ENCODE results near the gene NWD2.
"Not testable (repeated sequence)": the region's sequence is repeated elsewhere in the genome, so short reads cannot be mapped to it uniquely, and the experiment has no call there.

NWD2 gene

DNA sequence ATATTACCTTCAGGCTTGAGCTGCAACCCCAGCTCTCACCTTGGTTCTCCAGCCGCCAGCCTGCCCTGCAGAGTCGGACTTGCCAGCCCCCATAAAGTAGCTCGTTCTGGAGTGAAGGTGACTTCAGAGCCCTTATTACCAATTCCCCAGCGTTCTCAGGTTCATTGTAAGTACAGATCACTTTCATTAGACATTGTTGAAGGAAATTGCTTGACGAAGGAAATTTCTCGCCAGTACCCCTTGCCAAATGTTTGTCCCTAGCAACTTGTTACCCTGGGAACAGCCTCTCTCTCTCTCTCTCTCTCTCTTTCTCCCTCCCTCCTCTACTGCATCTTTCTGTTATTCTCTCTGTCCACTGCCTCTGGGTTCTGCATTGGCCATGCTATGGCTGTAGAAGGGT, 153.0 kb downstream of the NWD2 start:
- no peak for DNase-seq (ENCODE audit: low read depth)

DNA sequence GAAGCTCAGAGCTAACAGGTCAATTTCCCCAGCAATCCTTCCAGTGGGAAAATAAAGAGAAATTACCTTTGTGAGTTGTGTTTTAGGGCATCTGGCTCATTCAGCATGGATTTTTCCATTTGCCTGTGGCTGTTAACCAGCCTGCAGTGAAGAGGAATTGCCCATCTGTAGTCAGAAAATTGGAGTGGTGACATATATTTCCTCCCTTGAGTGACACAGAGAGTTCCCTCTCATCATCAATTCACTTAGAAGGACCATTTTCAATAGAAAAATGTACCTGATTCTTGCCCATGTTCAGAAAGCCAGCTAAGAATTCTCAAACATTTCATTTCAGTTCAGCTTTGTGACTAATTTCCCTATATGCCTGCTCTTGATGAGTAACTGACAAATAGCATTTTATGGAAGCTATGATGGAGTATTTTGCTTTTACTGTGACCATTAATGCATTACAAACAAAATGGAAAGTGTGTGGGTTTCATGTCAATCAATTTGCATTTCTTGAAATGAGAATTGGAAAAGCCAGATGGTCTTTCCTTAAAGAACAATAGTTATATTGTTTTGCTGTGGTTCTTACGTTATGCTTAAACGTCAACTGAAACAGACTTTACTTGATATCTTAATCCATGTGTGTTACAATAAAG, 155.8 kb downstream of the NWD2 start:
- DNase-seq (ENCODE audit: low read depth) = no peak

DNA sequence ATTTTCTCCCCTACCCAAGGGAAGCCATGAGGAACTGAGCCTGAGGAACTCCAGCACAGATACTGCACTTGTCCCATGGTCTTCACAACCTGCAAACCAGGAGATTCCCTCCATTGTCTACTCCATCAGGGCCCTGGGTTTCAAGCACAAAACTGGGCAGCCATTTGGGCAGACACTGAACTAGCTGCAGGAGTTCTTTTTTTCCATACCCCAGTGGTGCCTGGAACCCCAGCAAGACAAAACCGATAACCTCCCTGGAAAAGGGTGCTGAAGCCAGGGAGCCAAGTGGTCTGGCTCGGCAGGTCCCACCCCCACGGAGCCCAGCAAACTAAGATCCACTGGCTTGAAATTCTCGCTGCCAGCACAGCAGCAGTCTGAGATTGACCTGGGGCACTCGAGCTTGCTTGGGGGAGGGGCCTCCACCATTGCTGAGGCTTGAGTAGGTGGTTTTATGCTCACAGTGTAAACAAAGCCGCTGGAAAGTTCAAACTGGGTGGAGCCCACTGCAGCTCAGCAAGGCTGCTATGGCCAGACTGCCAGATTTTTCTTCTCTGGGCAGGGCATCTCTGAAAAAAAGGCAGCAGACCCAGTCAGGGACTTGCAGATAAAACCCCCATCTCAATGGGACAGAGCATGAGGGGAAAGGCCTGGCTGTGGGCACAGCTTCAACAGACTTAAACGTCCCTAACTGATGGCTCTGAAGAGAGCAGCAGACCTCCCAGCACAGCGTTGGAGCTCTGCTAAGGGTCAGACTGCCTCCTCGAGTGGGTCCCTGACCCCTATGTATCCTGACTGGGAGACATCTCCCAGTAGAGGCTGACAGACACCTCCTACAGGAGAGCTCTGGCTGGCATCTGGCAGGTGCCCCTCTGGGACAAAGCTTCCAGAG, 163.6 kb downstream of the NWD2 start:
- not testable (repeated sequence) for DNase-seq (ENCODE audit: low read depth)

DNA sequence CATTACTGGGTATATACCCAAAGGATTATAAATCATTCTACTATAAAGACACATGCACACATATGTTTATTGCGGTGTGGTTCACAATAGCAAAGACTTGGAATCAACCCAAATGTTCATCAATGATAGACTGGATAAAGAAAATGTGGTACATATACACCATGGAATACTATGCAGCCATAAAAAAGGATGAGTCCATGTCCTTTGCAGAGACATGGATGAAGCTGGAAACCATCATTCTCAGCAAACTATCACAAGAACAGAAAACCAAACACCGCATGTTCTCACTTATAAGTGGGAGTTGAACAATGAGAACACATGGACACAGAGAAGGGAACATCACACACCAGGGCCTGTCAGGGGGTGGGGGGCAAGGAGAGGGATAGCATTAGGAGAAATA, 169.1 kb downstream of the NWD2 start:
- DNase-seq (ENCODE audit: low read depth) = not testable (repeated sequence)

DNA sequence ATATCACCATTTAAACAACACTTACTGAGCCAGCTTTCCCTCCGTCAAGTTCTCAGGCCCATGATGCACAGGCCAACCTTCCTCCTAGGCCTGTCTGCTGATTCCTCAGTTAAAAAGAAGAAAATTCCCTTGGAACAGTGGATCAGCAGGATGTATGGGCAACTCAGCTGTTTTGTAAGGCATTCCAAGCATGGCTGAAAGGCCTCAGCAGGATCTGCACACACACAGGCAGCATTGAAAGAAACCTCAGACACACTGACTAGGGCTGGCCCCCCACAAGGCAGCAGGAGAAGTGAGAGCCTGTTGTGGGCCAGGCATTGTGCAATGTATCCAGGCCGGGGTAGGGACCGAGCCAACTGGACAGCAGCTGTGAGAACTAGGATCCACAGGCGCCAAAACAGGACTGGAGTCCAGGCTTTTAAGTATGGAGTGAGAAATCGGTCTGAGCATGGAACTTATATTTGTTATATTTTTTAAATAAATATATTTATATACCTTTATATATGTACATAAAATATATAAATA, 171.4 kb downstream of the NWD2 start:
- DNase-seq (ENCODE audit: low read depth) = no peak

DNA sequence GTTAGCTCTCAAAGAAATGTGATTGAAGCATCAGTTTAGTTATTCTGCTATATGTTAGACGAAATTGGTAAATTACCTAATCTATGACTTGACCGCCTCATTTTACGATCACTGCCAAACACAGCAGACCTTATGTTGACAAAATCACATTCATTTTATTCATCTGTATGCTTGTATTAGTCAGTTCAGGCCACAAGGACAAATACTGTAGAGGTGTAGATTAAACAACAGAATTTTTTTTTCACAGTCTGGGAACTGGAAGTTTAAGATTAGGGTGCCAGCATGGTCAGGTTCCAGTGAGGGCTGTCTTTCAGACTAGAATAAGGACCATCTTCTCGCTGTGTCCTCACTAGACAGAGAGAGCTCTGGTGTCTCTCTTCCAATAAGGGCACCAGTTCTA, 177.1 kb downstream of the NWD2 start:
- no peak for DNase-seq (ENCODE audit: low read depth)

DNA sequence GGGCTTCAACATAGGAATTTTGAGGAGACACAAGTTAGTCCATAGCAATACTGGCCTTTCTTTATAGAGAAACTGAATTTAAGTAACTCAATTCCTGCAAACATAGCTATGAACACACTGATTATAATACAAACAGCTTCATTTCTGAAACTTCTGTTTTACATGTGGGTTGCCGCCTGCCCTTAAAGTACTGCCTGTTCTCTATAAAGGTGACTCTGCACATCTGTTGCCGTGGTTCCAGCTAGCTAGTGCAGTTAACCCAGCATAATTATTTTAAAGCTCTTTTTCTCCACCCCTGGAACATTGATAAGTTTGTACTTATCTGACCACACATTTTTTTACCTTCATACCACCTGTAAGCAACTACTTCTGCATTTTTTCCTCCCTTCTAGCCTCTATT, 177.6 kb downstream of the NWD2 start:
- DNase-seq (ENCODE audit: low read depth) = no peak

DNA sequence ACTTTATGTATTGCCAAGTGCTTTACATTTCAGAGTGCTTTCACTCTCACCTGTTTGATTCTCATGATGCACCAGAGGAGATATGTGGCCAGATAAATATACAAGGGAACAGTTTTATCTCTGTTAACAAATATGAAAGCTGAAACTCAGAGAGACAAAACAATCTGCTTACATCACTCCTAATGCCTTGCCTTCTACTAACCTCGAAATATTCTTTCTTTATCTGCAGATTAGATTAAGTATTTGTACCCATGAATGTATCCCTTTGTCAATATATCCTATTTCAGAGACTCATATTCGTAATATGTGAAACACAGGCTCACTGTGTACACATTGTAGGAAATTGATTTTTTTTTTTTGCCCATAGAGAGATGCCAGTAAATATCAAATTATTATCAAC, 178.1 kb downstream of the NWD2 start:
- DNase-seq (ENCODE audit: low read depth) = no peak

DNA sequence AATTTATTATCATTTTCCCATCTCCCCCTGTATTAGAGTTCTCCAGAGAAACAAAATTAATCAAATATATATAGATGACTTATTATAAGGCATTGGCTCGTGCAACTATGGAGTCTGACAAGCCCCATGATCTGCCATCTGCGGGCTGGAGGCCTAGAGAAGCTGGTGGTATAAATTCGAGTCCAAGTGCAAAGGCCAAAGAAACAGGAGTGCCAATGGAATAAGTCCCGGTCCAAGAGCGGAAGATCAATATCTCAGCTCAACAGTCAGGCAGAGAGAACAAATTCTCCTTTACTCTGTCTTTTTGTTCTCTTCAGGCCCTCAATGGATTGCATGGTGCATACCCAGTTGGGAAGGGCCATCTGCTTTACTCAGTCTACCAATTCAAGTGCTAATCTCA, 178.8 kb downstream of the NWD2 start:
- no peak for DNase-seq (ENCODE audit: low read depth)

DNA sequence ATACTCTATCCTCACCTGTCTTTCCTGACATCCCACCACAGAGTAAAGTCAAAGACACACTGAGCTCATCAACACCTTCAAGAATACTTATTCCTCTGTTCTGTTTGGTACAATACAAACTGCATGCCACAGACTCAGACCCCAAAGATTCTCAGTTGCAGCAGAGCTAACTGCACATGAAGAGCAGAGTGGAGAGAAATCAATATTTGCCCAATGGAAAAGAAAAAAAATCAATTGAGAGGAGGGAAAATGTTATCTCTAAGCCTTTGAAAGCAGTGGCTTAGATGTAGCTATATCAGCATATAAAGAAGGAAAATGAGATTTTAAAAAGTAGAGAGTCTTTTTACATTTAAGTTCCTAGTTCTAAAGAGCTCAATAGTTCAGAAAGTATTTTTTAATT, 180.2 kb downstream of the NWD2 start:
- no peak for DNase-seq (ENCODE audit: low read depth)

DNA sequence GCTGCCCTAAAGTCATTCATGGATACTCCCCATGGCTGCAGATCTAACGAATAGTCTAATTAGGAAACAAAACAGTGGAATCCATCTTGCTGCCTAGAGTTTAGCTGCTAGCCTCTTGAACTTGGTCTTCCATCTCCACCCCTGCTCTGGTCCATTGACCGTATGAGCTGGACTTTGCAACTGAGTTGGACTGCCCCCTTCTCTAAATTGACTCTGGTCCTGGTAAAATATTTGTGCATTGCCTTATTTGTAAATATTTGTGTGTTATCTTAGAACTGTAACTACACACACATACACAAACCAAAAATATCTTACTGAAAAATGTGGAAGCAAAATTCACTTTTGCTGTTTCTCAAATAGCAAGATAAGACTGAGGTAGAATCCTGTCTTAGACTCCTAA, 181.3 kb downstream of the NWD2 start:
- no peak for DNase-seq (ENCODE audit: low read depth)

DNA sequence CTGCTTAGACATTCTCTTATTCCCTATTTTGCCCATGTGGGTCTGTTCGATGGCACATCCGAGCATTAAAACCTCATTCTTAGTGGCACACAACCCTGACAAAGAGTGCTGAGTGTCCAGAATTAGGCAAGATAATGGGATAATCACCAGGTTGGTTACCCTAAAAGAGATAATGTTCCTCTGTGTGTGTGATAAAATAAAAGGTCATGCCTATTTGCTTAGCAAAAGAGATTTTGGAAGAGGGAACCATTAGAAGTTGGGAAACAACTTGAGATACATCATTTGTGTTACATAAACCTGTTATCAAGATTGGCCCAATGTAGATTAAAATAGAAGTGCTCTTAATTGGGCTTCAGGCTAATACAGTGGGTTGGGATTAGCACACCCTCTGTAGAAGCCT, 182.7 kb downstream of the NWD2 start:
- no peak for DNase-seq (ENCODE audit: low read depth)

DNA sequence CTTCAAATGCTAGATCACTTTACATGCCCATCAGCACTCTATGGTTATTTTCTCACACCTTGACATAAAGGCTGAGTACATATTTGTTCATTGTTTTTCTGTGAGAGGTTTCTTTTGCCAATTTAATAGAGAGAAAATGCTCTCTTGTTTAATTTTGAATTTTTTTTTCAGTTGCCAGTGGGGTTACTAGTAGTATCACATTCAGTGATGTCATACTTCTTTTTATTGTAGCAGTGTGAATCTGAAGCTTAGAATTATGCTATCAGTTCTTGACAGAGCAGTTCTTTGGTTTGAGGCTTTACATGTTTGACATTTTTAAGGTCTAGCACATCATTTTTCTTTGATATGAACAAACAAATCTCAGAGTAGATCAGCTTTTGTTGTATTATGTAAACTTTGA, 185.4 kb downstream of the NWD2 start:
- DNase-seq (ENCODE audit: low read depth) = no peak

DNA sequence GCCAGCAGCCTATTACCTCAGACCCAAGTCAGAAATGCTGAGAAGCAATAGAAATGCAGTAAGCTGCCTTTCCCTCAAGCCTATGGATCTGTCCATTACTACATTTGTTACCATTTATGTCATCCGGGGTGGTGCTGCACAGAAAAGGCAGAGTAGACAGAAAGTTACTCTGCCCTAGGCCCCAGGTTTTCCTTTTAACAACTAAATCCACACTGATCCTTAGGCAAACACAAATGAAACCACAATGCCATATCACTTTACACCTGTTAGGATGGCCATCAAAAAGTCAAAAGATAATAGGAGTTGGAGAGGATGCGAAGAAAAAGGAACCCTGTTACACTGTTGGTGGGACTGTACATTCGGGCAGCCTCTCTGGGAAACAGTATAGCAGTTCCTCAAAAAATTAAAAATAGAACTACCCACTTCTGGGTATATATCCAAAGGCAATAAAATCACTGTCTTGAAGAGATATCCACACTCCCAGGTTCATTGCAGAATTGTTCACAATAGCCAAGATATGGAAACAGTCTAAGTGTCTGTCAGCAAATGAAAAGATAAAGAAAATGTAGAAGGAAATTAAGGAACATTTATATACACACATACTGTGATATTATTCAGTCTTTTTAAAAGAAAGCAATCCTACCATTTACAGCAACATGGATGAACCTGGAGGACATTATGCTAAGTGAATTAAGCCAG, 186.3 kb downstream of the NWD2 start:
- DNase-seq (ENCODE audit: low read depth) = no peak

DNA sequence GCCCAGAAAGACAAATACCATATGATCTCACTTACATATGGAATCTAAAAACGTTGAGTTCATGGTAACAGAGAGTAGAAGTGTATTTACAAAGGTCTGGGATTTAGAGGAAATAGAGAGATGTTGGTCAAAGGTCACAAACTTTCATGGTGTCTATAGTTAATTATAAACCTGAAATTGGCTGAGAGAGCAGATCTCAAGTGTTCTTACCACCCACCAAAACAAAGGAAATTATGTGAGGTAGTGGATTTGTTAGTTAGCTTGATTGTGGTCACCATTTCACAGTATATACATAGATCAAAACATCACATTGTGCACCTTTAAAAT, 186.8 kb downstream of the NWD2 start:
- no peak for DNase-seq (ENCODE audit: low read depth)

DNA sequence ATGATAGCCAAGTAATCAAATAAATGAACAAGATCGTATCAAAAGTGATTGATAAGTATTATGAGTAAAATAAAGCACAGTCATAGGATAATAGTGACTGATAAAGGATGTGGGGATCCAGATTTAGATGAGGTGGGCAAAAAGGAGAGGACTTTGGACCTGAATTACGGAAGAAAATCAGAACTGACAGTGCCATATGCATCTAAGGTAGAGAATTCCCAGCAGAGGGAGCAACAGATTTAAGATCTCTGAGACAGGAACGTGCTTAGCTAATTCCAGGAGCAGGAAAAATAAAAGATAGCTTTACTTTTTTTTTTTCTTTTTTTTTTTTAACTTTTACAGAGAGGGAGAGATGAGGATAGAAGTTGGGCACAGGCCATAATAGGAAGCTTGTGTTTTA, 189.9 kb downstream of the NWD2 start:
- no peak for DNase-seq (ENCODE audit: low read depth)

DNA sequence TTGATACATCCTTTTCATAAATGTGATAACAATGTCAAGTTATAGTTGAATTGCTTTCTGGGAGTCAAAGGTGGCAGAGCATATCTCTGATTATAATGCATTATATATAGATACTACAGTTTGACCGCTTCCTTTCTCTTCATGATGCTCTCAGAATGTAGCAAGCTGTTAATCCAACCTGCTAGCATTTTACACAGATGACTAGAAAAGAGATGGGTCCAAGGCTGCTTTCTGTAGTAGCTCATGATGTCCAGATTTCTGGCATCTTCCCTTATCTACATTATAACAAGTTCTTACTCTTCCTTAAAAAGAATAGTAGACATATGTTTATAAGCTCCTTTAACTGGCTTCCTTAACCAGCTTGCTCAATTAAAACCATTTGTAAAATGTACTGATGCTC, 192.0 kb downstream of the NWD2 start:
- DNase-seq (ENCODE audit: low read depth) = no peak

DNA sequence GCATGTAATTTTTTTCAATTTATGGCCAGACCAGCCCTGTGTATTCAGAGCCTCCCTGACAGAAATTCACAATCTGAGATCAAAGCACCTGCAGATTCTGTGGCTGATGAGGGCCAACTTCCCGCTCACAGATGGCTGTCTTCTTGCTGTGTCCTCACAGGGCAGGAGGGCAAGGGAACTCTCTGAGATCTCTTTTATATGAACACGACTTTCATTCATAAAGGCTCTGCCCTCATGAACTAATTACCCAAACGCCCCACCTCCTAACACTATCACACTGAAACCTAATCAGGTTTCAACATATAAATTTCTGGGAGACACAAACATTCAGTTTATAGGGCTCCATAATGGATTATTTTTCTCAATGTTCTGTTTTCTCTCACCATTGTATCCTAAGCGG, 192.6 kb downstream of the NWD2 start:
- DNase-seq (ENCODE audit: low read depth) = no peak

DNA sequence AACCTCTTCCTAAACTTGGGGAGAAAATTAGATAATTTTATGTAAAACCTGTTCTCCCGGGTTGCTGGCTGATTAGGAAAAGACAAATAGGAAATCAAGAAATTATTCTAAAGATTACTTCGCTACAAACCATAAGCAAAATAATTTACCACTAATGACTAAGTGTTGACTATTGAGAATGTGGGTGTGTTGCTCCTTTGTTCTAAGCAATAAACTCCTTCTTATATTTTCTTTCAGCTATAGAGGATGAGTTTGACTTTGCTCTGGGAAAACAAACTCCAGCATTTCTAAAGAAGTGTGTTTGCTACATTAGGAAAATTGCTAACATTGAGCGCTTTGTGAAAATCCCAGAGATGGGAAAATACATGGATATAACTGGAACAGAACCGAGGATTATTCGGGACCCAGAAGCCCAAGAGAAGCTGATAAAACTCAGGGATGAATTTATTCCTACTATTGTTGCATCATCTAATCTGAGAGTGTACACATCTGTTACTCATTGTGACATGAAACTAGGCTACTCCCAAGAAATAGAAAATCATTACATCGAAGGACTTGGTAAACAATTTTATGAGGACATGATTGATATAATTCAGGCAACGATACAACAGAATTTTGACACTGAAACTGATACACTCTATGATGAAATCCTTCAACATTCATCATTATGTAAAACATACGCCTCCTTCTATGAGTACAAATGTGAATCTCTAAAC, 194.2 kb downstream of the NWD2 start:
- DNase-seq (ENCODE audit: low read depth) = no peak

DNA sequence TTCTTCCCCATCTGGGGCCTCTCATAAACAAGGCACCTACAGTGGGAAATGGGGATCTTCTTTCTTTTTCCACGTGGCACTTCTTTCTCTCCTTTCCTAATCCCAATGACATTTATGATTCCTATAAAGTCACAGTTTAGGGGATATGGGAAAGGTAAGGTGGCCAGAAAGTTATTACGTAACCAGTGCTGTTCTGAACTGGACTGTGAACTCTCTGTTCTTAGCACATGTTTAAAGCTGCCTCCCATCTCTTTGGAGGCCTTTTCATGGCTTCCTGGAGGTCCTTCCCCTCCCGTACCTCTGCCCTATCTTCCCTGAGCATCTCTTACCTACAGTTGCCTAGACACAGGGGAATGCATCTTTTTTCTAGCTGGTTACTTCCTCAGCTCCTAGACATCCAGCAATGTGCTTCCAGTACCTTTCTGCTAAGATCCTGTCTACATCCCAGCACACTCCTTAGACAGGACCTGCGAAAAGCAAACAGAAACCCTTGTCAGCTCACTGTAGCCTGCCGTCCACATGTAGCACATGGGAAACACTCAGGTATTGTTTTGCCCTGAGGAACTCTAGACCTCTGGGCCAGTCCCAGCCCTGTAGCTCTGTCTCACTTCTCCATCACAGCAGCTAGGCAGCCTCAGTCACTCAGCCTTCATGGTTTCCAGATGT, 195.4 kb downstream of the NWD2 start:
- no peak for DNase-seq (ENCODE audit: low read depth)

DNA sequence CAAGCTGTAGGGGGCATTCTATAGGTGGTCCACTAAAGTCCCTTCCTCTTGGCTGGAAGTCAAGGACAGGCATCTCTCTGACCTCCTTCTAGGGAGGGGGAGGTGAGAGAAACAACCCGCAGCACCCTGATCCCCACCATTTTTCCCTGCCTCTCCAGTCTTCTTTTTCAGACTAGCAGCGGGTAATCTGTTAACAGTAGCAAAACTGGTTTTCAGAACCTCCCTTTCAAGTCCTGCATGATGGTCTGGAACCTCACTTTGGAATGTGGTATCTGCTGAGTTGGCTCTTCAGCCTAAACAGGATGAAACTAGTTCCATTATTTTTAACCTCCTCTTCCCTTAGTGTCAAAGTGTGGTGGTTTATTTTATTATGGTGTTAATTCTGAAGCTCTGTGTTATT, 196.0 kb downstream of the NWD2 start:
- DNase-seq (ENCODE audit: low read depth) = no peak

Measured in HS-5 (cell line).